Measurements from ENCODE around the gene HBQ1.
"Not testable (repeated sequence)": the region's sequence is repeated elsewhere in the genome, so short reads cannot be mapped to it uniquely, and the experiment has no call there.

The HBQ1 gene

GRCh38 chr16:160691-161190 is 19.5 kb upstream of the HBQ1 start:
- DNase-seq (ENCODE audit: low read depth): no peak
- TF ChIP-seq CTCF (IDR thresholded peaks at IDR 0.05; ENCODE audit: insufficient read depth, low read depth, low read length, missing control alignments): no peak

GRCh38 chr16:162271-162991 is 17.8 kb upstream of the HBQ1 start:
- H3K4me3 ChIP-seq (ENCODE audit: low read length): no peak overlapping the region
- no peak for DNase-seq (ENCODE audit: low read depth)
- no peak for TF ChIP-seq CTCF (IDR thresholded peaks at IDR 0.05; ENCODE audit: insufficient read depth, low read depth, low read length, missing control alignments)

More at GRCh38 chr16:160691-161190, 19.5 kb upstream of the HBQ1 start:
- no peak overlapping the region for H3K4me3 ChIP-seq (ENCODE audit: low read length)

- DNase-seq (ENCODE audit: low read depth); H3K4me3 ChIP-seq (ENCODE audit: low read length): not testable (repeated sequence)
Observed at GRCh38 chr16:163139-163538, 17.1 kb upstream of the HBQ1 start.

GRCh38 chr16:163696-164095 is 16.6 kb upstream of the HBQ1 start:
- DNase-seq (ENCODE audit: low read depth); H3K4me3 ChIP-seq (ENCODE audit: low read length): not testable (repeated sequence)

GRCh38 chr16:164134-164823 is 16.0 kb upstream of the HBQ1 start:
- H3K4me3 ChIP-seq (ENCODE audit: low read length); DNase-seq (ENCODE audit: low read depth): not testable (repeated sequence)

GRCh38 chr16:164827-165538 is 15.3 kb upstream of the HBQ1 start:
- H3K4me3 ChIP-seq (ENCODE audit: low read length): no peak overlapping the region
- DNase-seq (ENCODE audit: low read depth): no peak
- TF ChIP-seq CTCF (IDR thresholded peaks at IDR 0.05; ENCODE audit: insufficient read depth, low read depth, low read length, missing control alignments): no peak

GRCh38 chr16:165539-166374 is 14.5 kb upstream of the HBQ1 start, which contains the start of gene HBM:
TSS of gene HBM (plus strand) at chr16:165978. CDS start at chr16:165998, 20 bp downstream.
- no peak within 1 kb of the TSS for H3K4me3 ChIP-seq (ENCODE audit: low read length)
- peak; percentile 26 for DNase-seq (ENCODE audit: low read depth)
- TF ChIP-seq CTCF (IDR thresholded peaks at IDR 0.05; ENCODE audit: insufficient read depth, low read depth, low read length, missing control alignments): no peak
